ENCODE data around the gene ANKRD39.

Gene ANKRD39

GRCh38 chr2:96888072-96889011, 30.5 kb upstream of the ANKRD39 start:
- Mint-ChIP-seq H3K36me3 (ENCODE audit: low read depth) (no peaks in the 10 kb centered on the region), H3K27ac (peak overlapping the region; percentile 68), H3K4me1 (peaks cover 92% of the 10 kb centered on the region)

DNA sequence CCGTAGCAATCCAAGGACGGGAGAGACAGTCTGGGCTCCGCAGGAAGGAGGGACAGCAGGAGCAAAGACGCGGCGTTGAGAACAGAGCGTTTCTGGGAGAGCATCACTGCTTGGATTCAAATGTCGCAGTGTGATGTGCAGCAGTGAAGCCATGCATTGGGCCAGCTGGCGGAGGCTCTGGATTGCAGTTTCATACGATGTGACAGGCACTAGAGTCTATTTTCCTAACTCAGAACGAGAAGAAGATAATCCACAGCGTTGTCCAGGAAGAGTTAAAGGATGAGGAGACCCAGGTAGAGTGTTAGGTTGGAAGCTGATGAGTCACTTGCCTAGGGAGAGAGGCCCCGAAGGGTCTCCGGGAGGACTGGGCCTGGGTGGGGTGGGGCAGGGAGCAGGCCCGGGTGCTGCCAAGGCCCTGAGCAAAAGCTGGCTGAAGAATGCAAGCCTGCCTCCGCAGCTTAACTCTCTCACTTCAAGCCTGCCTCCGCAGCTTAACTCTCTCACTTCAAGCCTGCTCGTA, 29.7 kb upstream of the ANKRD39 start:
- no peak for DNase-seq
- Mint-ChIP-seq H3K27ac (peak overlapping the region; percentile 95), H3K36me3 (ENCODE audit: low read depth) (no peaks in the 10 kb centered on the region), H3K4me1 (peaks cover 92% of the 10 kb centered on the region), H3K9me3 (no peaks in the 10 kb centered on the region), H3K27me3 (ENCODE audit: low read depth, poor library complexity) (no peaks in the 10 kb centered on the region), H3K4me3 (no peak overlapping the region)
- no peak for TF ChIP-seq CTCF (IDR thresholded peaks at IDR 0.05)

More at GRCh38 chr2:96888072-96889011, 30.5 kb upstream of the ANKRD39 start:
- no peak for TF ChIP-seq CTCF (IDR thresholded peaks at IDR 0.05)
- no peak overlapping the region for H3K4me3 Mint-ChIP-seq
- no peaks in the 10 kb centered on the region for H3K27me3 Mint-ChIP-seq (ENCODE audit: low read depth, poor library complexity)
- H3K9me3 Mint-ChIP-seq: no peaks in the 10 kb centered on the region
- DNase-seq: no peak

- no peak overlapping the region for H3K4me3 Mint-ChIP-seq
- no peak overlapping the region for H3K27ac Mint-ChIP-seq
- TF ChIP-seq CTCF (IDR thresholded peaks at IDR 0.05): no peak
Measured at GRCh38 chr2:96885432-96886347, 27.9 kb upstream of the ANKRD39 start.

GRCh38 chr2:96884299-96885094, 26.7 kb upstream of the ANKRD39 start:
- Mint-ChIP-seq H3K9me3 (no peaks in the 10 kb centered on the region), H3K36me3 (ENCODE audit: low read depth) (no peaks in the 10 kb centered on the region), H3K4me1 (peaks cover 89% of the 10 kb centered on the region), H3K27me3 (ENCODE audit: low read depth, poor library complexity) (no peaks in the 10 kb centered on the region), H3K4me3 (no peak overlapping the region), H3K27ac (peak overlapping the region; percentile 61)
- TF ChIP-seq CTCF (IDR thresholded peaks at IDR 0.05): no peak
- no peak for DNase-seq

More at GRCh38 chr2:96885432-96886347, 27.9 kb upstream of the ANKRD39 start:
- no peak for DNase-seq
- no peaks in the 10 kb centered on the region for H3K27me3 Mint-ChIP-seq (ENCODE audit: low read depth, poor library complexity)
- H3K36me3 Mint-ChIP-seq (ENCODE audit: low read depth): no peaks in the 10 kb centered on the region
- no peaks in the 10 kb centered on the region for H3K9me3 Mint-ChIP-seq
- H3K4me1 Mint-ChIP-seq: peaks cover 91% of the 10 kb centered on the region

DNA sequence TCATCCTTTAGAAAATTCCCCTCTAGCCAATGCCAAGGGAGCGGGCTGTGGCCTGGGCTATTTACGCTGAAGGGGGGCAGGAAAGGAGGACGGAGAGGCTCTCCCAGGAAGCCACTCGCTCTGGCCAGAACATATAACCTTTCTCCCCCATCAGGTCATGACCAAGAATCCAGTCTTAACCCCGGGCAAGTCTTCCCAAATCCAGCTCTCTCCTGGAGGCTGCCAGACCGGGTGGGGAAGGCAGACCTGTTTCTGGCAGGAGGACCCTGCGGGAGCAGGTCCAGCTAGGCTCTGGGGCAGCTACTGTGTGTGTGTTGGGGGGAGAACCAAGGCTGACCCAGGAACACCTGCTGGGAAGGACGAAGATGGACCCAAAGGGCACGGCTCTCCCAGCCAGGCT, 25.5 kb upstream of the ANKRD39 start:
- peaks cover 86% of the 10 kb centered on the region for H3K4me1 Mint-ChIP-seq
- H3K4me3 Mint-ChIP-seq: no peak overlapping the region
- no peak for TF ChIP-seq CTCF (IDR thresholded peaks at IDR 0.05)
- no peak for DNase-seq
- no peaks in the 10 kb centered on the region for H3K36me3 Mint-ChIP-seq (ENCODE audit: low read depth)
- H3K27me3 Mint-ChIP-seq (ENCODE audit: low read depth, poor library complexity): peaks cover 3% of the 10 kb centered on the region
- no peak overlapping the region for H3K27ac Mint-ChIP-seq
- H3K9me3 Mint-ChIP-seq: no peaks in the 10 kb centered on the region

Measured in nephron progenitor cell (in vitro differentiated cells).